ENCODE results near the gene ART3. TPM values are rescaled to one million over a fixed set of nuclear protein-coding genes. Genes with fewer than 3 reads are reported as not detected.

ART3 gene
- total and polyA plus RNA-seq, 7 donors, result 3.0 to 6.4 (median 5.1) TPM; not detected in 2

DNA sequence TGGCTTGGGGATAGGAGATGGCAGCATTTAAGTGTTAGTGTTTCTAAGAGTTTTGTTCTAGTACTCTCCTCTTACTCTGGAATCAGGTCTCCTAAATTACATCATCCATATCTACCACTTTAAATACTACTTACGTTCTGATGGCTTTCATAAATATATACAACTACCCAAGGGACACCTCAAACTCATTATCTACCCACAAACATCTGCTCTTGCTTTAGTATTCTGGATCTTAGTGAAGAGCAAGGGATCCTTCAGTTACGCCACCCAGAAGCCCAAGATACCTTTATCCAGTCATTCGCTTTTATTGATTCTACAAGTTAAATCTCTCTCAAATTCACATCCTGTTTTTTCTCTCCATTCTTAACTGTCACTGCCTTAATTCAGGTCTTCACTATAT, 66.7 kb downstream of the ART3 start:
- intact Hi-C loops (cut with DNase I), result loop anchor here (10.0 kb wide), 2 partner anchors 164 to 1014 kb away; partner anchors contain the start of genes CCNG2 and STBD1
- TF ChIP-seq EP300 (IDR thresholded peaks at IDR 0.05), result no peak
- no peak for TF ChIP-seq POLR2AphosphoS5 (IDR thresholded peaks at IDR 0.05)
- TF ChIP-seq POLR2A (IDR thresholded peaks at IDR 0.05), result no peak
- TF ChIP-seq, protein P1, sequence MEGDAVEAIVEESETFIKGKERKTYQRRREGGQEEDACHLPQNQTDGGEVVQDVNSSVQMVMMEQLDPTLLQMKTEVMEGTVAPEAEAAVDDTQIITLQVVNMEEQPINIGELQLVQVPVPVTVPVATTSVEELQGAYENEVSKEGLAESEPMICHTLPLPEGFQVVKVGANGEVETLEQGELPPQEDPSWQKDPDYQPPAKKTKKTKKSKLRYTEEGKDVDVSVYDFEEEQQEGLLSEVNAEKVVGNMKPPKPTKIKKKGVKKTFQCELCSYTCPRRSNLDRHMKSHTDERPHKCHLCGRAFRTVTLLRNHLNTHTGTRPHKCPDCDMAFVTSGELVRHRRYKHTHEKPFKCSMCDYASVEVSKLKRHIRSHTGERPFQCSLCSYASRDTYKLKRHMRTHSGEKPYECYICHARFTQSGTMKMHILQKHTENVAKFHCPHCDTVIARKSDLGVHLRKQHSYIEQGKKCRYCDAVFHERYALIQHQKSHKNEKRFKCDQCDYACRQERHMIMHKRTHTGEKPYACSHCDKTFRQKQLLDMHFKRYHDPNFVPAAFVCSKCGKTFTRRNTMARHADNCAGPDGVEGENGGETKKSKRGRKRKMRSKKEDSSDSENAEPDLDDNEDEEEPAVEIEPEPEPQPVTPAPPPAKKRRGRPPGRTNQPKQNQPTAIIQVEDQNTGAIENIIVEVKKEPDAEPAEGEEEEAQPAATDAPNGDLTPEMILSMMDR (IDR thresholded peaks at IDR 0.05), result no peak
- H3K9me3 ChIP-seq, result no peaks in the 10 kb centered on the region
- no peak for DNase-seq
- no peak overlapping the region for H3K4me3 ChIP-seq
- WGBS, 2 donors, result 93 to 97% methylated on average over 3 of the region's 3 CpGs
- peaks cover 0 to 9% (median 7%) of the 10 kb centered on the region in 4 donors for H3K4me1 ChIP-seq
- no peaks in the 10 kb centered on the region for H3K27me3 ChIP-seq
- no peak overlapping the region for H3K27ac ChIP-seq
- peaks cover 0 to 78% (median 5%) of the 10 kb centered on the region in 4 donors for H3K36me3 ChIP-seq

- intact Hi-C loops (cut with DNase I), result loop anchor here (10.0 kb wide), 2 partner anchors 160 to 1010 kb away; partner anchors contain the start of genes CCNG2 and STBD1
- no peak overlapping the region for H3K4me3 ChIP-seq
- H3K4me1 ChIP-seq, result peaks cover 0 to 31% (median 30%) of the 10 kb centered on the region in 4 donors
- no peak for TF ChIP-seq POLR2AphosphoS5 (IDR thresholded peaks at IDR 0.05)
- TF ChIP-seq POLR2A (IDR thresholded peaks at IDR 0.05), result no peak
- no peak for DNase-seq
- no peak overlapping the region for H3K27ac ChIP-seq
- H3K36me3 ChIP-seq, result peaks cover 0 to 45% (median 5%) of the 10 kb centered on the region in 4 donors
- H3K9me3 ChIP-seq, result no peaks in the 10 kb centered on the region
- H3K27me3 ChIP-seq, result no peaks in the 10 kb centered on the region
These were observed 70.0 kb downstream of the ART3 start for GRCh38 chr4:76144546-76144945.

- Histone ChIP-seq H3K9me3 (no peaks in the 10 kb centered on the region), H3K36me3 (peaks cover 0 to 15% (median 3%) of the 10 kb centered on the region in 4 donors), H3K4me3 (peak overlapping the region; percentile 70 to 94 (median 79)), H3K27ac (peak overlapping the region; percentile 91 to 94 (median 92)), H3K27me3 (no peaks in the 10 kb centered on the region), H3K4me1 (peaks cover 0 to 34% (median 32%) of the 10 kb centered on the region in 4 donors)
- intact Hi-C loops (cut with DNase I), result loop anchor here (1.0 to 10.0 kb wide), 3 partner anchors 156 to 1007 kb away; partner anchors contain the start of genes CCNG2 and STBD1
- WGBS, 2 donors, result 0 to 1% methylated on average over 31 of the region's 31 CpGs
- peak; percentile 72 for DNase-seq
- TF ChIP-seq, protein P1 (IDR thresholded peaks at IDR 0.05), result no peak
- TF ChIP-seq EP300 (IDR thresholded peaks at IDR 0.05) (no peak), POLR2AphosphoS5 (IDR thresholded peaks at IDR 0.05) (no peak), POLR2A (IDR thresholded peaks at IDR 0.05) (no peak)
These were observed 73.1 kb downstream of the ART3 start for GRCh38 chr4:76147454-76148141.

DNA sequence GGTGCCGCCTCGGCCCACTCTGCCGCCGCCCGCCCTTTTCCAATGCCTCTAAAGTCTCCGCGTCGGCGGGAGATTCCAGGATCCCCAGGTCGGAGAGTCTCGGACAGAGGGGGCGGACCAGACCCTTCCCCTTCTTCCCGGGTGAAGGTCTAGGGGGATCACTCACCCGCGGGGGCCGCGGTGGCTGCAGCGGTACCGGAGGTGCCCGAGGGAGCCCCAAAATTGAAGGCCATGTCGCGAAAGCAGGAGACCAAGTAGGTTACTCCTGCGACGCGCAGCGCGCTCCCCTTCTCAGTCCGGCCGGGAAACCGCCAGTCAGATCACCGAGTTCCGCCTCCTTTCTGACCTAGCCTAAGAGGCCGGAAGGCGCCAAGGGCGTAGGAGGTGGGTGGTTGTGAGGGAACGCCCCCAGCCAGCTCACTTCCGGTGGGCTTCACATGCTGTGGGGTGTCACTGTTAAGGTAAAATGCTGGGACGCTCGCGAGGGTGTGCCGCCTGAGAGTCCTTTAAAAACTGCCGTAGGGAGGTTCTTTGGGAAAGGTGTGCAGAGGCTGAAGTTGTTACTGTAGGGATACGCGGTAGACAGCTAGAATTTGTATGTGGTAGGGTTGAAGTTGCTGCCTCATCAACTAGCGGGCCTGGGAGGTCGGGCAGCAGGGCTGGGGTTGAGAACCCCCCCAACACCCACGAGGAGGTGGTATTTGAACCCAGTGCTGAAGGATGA, 73.8 kb downstream of the ART3 start, which contains the start of gene NUP54:
Gene NUP54, minus strand, starts transcription at position 256 of the 724 bp plus-strand sequence. Its CDS starts 23 bp downstream, at position 233.
- intact Hi-C loops (cut with DNase I), result loop anchor here (1.0 to 10.0 kb wide), 3 partner anchors 156 to 1006 kb away; partner anchors contain the start of genes CCNG2 and STBD1
- WGBS, 2 donors, result 0% methylated on average over 47 of the region's 47 CpGs
- peak within 1 kb of the TSS; percentile 70 to 94 (median 79) for H3K4me3 ChIP-seq

More for the DNA sequence above, 73.8 kb downstream of the ART3 start, which contains the start of gene NUP54:
- TF ChIP-seq, protein P1 (IDR thresholded peaks at IDR 0.05), result no peak
- TF ChIP-seq POLR2AphosphoS5 (IDR thresholded peaks at IDR 0.05), result peak; percentile 91 to 96 (median 95)
- TF ChIP-seq EP300 (IDR thresholded peaks at IDR 0.05), result peak in 1 of 4 donors; percentile 22
- TF ChIP-seq POLR2A (IDR thresholded peaks at IDR 0.05), result peak; percentile 81 to 83
- no peaks in the 10 kb centered on the region for H3K9me3 ChIP-seq
- peak within 1 kb of the TSS; percentile 91 to 94 (median 92) for H3K27ac ChIP-seq
- H3K4me1 ChIP-seq, result peaks cover 0 to 34% (median 32%) of the 10 kb centered on the region in 4 donors
- no peaks in the 10 kb centered on the region for H3K27me3 ChIP-seq
- DNase-seq, result peak; percentile 96
- H3K36me3 ChIP-seq, result peaks cover 0 to 8% (median 2%) of the 10 kb centered on the region in 4 donors

Data from sigmoid colon (tissue), 7 donors.